HepG2 (cell line): ENCODE measurements around the gene PCBP4. TPM values are rescaled to one million over a fixed set of nuclear protein-coding genes. Genes with fewer than 3 reads are reported as not detected.

ENCODE experiments used
- CREBL2 ChIP-seq: sonication (generic); formaldehyde crosslinking; IDR thresholded peaks from 2 replicates; pipeline ENCODE4 v1.8.1; 2023; ENCODE audit warnings: missing genetic modification reagents, mild to moderate bottlenecking, borderline replicate concordance
- ELF3 ChIP-seq: IDR thresholded peaks from 2 replicates; pipeline ENCODE4 v1.6.1; 2016; ENCODE audit warnings: missing genetic modification reagents, missing compliant biosample characterization
- GTF2F1 ChIP-seq: fragments of 150-350 bp; IDR thresholded peaks from 2 replicates; pipeline ENCODE4 v1.6.1; 2014; ENCODE audit warnings: low read length
- KAT8 ChIP-seq: IDR thresholded peaks from 2 replicates; pipeline ENCODE4 v1.6.1; 2016; ENCODE audit warnings: missing genetic modification reagents, missing compliant biosample characterization
- PRDM4 ChIP-seq: sonication (generic); formaldehyde crosslinking; IDR thresholded peaks from 2 replicates; pipeline ENCODE4 v1.9.0; 2021; ENCODE audit warnings: missing genetic modification reagents, borderline replicate concordance
- RARG ChIP-seq: sonication (generic); formaldehyde crosslinking; IDR thresholded peaks from 2 replicates; pipeline ENCODE4 v1.4.0; 2020; ENCODE audit warnings: low read depth, mild to moderate bottlenecking, missing genetic modification reagents
- REPIN1 ChIP-seq: sonication (generic); formaldehyde crosslinking; IDR thresholded peaks from 2 replicates; pipeline ENCODE4 v1.8.0; 2022; ENCODE audit warnings: missing genetic modification reagents, low read depth, mild to moderate bottlenecking, borderline replicate concordance
- SMAD9 ChIP-seq: sonication (generic); formaldehyde crosslinking; IDR thresholded peaks from 2 replicates; pipeline ENCODE4 v1.5.1; 2020; ENCODE audit warnings: mild to moderate bottlenecking, missing genetic modification reagents
- SRSF9 ChIP-seq: fragments of 200-400 bp; formaldehyde crosslinking; IDR thresholded peaks from 2 replicates; pipeline ENCODE4 v1.6.1; 2018; ENCODE audit warnings: borderline replicate concordance, mild to moderate bottlenecking, low read depth, low read length; ENCODE audit not compliant: insufficient read depth, poor library complexity, severe bottlenecking
- TMF1 ChIP-seq: sonication (generic); formaldehyde crosslinking; IDR thresholded peaks from 2 replicates; pipeline ENCODE4 v1.8.1; 2022; ENCODE audit warnings: low read depth, missing genetic modification reagents
- ZNF280B ChIP-seq: sonication (generic); formaldehyde crosslinking; IDR thresholded peaks from 2 replicates; pipeline ENCODE4 v1.5.0; 2020; ENCODE audit warnings: missing genetic modification reagents, mild to moderate bottlenecking, borderline replicate concordance
- ZNF512 ChIP-seq: sonication (generic); formaldehyde crosslinking; IDR thresholded peaks from 2 replicates; pipeline ENCODE4 v1.4.0; 2020; ENCODE audit warnings: mild to moderate bottlenecking, missing genetic modification reagents
- ZNF616 ChIP-seq: sonication (generic); formaldehyde crosslinking; IDR thresholded peaks from 2 replicates; pipeline ENCODE4 v1.5.0; 2020; ENCODE audit warnings: low read depth, mild to moderate bottlenecking, missing genetic modification reagents
- ZSCAN25 ChIP-seq: sonication (generic); formaldehyde crosslinking; IDR thresholded peaks from 2 replicates; pipeline ENCODE4 v1.8.0; 2022; ENCODE audit warnings: mild to moderate bottlenecking, missing genetic modification reagents
- ZSCAN29 ChIP-seq: sonication (generic); formaldehyde crosslinking; conservative IDR thresholded peaks from 2 replicates; pipeline ENCODE4 v1.4.0; 2020; ENCODE audit warnings: mild to moderate bottlenecking, missing genetic modification reagents
- polyA plus RNA-seq, 8 experiments: library from polyadenylated mRNA; depleted of rRNA in 3 of 8; stranded (reverse) in 7 of 8; unstranded in 1 of 8; fragments of >200 nt; fragmentation: Illumina TruSeq in 4 of 8; extraction: Trizol in 4 of 8; gene quantifications; 2 replicates each; pipeline versions ENCODE4 v1.2.1 to v1.2.3, GENCODE V29; 2011 to 2016; ENCODE audit warnings: low read depth in 4 of 8, missing spikeins in 1 of 8, mixed read lengths in 1 of 8; ENCODE audit not compliant: insufficient read depth in 1 of 8
- total RNA-seq, 5 experiments: library from RNA; depleted of rRNA; stranded (reverse); fragments of >200 nt; fragmentation: Illumina TruSeq; extraction: Trizol; gene quantifications; 2 replicates each; pipeline ENCODE4 v1.2.3, GENCODE V29; 2016; ENCODE audit warnings: low read depth in 1 of 5
- TF ChIP-seq, protein P1 (sequence below), 2 experiments: sonication (generic) in 1 of 2; formaldehyde crosslinking in 1 of 2; IDR thresholded peaks; 2 replicates each; pipeline versions ENCODE4 v1.4.0 to v1.6.1; 2018 to 2020; ENCODE audit warnings: missing genetic modification reagents in 2 of 2, borderline replicate concordance in 1 of 2, low read depth in 1 of 2, mild to moderate bottlenecking in 1 of 2, missing biosample characterization in 1 of 2
- TF ChIP-seq, protein P2 (sequence below): sonication (generic); formaldehyde crosslinking; IDR thresholded peaks from 2 replicates; pipeline ENCODE4 v1.5.0; 2020; ENCODE audit warnings: mild to moderate bottlenecking, missing genetic modification reagents

PCBP4 gene
- total and polyA plus RNA-seq, 2 of the 13 experiments (the other 11 are each of a cell fraction or from before 2014, with no cell fraction given) = 36.8 to 51.3 TPM

GRCh38 chr3:51982838-51983577 lies 15.8 kb upstream of the PCBP4 start, which contains the start of gene ACY1 (continued):
- TF ChIP-seq RARG = peak; percentile 89; the same call in 1 of the 2 replicates
- no peak for TF ChIP-seq SRSF9
- TF ChIP-seq SMAD9 (CRISPR knock-in tag) = 0 out of 2 replicates have a peak, but pooled peaks have one; percentile 59
- 0 out of 2 replicates have a peak, but pooled peaks have one; percentile 54 for TF ChIP-seq CREBL2 (CRISPR knock-in tag)
- TF ChIP-seq, protein P1, sequence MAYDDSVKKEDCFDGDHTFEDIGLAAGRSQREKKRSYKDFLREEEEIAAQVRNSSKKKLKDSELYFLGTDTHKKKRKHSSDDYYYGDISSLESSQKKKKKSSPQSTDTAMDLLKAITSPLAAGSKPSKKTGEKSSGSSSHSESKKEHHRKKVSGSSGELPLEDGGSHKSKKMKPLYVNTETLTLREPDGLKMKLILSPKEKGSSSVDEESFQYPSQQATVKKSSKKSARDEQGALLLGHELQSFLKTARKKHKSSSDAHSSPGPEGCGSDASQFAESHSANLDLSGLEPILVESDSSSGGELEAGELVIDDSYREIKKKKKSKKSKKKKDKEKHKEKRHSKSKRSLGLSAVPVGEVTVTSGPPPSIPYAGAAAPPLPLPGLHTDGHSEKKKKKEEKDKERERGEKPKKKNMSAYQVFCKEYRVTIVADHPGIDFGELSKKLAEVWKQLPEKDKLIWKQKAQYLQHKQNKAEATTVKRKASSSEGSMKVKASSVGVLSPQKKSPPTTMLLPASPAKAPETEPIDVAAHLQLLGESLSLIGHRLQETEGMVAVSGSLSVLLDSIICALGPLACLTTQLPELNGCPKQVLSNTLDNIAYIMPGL (CRISPR knock-in tag; IDR thresholded peaks at IDR 0.05; ENCODE audit: borderline replicate concordance in 1 of 2, low read depth in 1 of 2) = peak; percentile 67 to 83; a peak in 3 of 4 replicates
- peak; percentile 85 for TF ChIP-seq ZSCAN25 (CRISPR knock-in tag)
- 0 out of 2 replicates have a peak, but pooled peaks have one; percentile 58 for TF ChIP-seq ZNF512 (CRISPR knock-in tag)
- TF ChIP-seq GTF2F1 = no peak
- TF ChIP-seq TMF1 (CRISPR knock-in tag) = peak; percentile 54
- TF ChIP-seq ZNF616 = peak; percentile 70; the same call in 1 of the 2 replicates
- TF ChIP-seq ZSCAN29 (CRISPR knock-in tag) = peak; percentile 97
- no peak for TF ChIP-seq ZNF280B (CRISPR knock-in tag)
- no peak for TF ChIP-seq PRDM4 (CRISPR knock-in tag)
- TF ChIP-seq KAT8 (CRISPR knock-in tag) = peak; percentile 65; the same call in 1 of the 2 replicates
- peak; percentile 69 for TF ChIP-seq REPIN1 (CRISPR knock-in tag)
- TF ChIP-seq, protein P2, sequence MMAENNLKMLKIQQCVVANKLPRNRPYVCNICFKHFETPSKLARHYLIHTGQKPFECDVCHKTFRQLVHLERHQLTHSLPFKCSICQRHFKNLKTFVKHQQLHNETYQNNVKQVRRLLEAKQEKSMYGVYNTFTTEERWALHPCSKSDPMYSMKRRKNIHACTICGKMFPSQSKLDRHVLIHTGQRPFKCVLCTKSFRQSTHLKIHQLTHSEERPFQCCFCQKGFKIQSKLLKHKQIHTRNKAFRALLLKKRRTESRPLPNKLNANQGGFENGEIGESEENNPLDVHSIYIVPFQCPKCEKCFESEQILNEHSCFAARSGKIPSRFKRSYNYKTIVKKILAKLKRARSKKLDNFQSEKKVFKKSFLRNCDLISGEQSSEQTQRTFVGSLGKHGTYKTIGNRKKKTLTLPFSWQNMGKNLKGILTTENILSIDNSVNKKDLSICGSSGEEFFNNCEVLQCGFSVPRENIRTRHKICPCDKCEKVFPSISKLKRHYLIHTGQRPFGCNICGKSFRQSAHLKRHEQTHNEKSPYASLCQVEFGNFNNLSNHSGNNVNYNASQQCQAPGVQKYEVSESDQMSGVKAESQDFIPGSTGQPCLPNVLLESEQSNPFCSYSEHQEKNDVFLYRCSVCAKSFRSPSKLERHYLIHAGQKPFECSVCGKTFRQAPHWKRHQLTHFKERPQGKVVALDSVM = peak; percentile 72
- TF ChIP-seq ELF3 (CRISPR knock-in tag) = peak; percentile 89
